Nephron progenitor cell (in vitro differentiated cells): ENCODE measurements around the gene CLGN.
A peak's percentile ranks its signal among the peaks of the same experiment; 100 is the strongest.

ENCODE experiments used
- DNase-seq: peaks from one replicate; pipeline ENCODE4 v3.0.0; 2021
- H3K27ac Mint-ChIP-seq: 2 replicates; pipeline ENCODE4 v1.8.0; 2021; ENCODE audit warnings: mild to moderate bottlenecking, moderate library complexity, mixed read lengths
- H3K27me3 Mint-ChIP-seq: 2 replicates; pipeline ENCODE4 v1.8.0; 2021; ENCODE audit warnings: mild to moderate bottlenecking, low read depth, mixed read lengths; ENCODE audit not compliant: poor library complexity
- H3K36me3 Mint-ChIP-seq: 2 replicates; pipeline ENCODE4 v1.8.0; 2021; ENCODE audit warnings: low read depth, mixed read lengths
- H3K4me1 Mint-ChIP-seq: 2 replicates; pipeline ENCODE4 v1.8.0; 2021; ENCODE audit warnings: mixed read lengths
- H3K4me3 Mint-ChIP-seq: 2 replicates; pipeline ENCODE4 v1.8.0; 2021; ENCODE audit warnings: mild to moderate bottlenecking, moderate library complexity, mixed read lengths
- H3K9me3 Mint-ChIP-seq: 2 replicates; pipeline ENCODE4 v1.8.0; 2021; ENCODE audit warnings: mild to moderate bottlenecking, moderate library complexity, mixed read lengths
- TF ChIP-seq, protein P1 (sequence below): fragments of 200-600 bp; sonication (generic); IDR thresholded peaks from 2 replicates; pipeline ENCODE4 v1.5.0; 2021; ENCODE audit warnings: antibody characterized with exemption

CLGN gene

DNA sequence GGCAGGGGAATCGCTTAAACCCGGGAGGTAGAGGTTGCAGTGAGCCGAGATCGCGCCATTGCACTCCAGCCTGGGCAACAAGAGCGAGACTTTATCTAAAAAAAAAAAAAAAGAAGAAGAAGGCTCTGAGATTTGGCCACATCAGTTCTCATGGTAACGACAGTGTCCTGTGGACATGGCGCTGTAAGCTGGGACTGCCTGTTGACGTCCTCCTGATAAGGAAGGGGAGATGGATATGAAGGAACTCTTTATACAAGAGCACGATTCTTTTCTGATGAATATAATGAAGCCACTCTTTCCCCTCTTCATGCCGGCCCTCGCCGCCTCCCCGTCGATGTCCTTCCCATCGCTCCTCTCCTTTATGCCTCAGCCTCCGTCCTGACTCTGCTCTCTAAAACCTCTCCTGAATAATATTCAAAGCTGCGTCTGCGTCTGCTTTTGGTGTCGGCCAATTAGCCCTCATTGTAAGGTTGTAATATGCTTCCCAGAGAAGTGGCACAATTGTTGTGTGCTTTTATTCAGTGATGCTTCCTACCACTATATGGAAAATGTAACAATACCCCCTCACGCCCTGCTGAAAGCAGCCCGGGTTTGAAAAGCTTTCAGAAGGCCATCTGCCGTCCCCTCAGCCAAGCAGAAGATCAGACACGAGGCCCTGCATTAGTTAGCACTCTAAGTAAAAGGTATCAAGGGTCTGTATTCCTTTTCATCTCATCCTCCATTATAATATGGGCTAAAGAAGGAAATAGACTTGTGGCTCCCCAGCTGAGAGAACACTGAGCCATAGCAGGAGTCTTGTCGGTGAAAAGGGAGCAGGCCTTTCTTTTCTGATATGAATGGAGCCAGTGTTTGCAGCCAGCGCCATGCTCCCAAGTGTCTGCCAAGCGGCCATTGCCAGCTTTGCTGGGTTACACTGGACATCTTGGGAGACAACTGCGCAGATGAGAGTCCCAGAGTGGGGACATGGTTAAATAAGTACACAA is 76.1 kb downstream of the CLGN start:
- Mint-ChIP-seq H3K4me3 (no peak overlapping the region), H3K27me3 (no peaks in the 10 kb centered on the region), H3K36me3 (no peaks in the 10 kb centered on the region), H3K27ac (no peak overlapping the region), H3K9me3 (no peaks in the 10 kb centered on the region), H3K4me1 (peaks cover 14% of the 10 kb centered on the region)
- TF ChIP-seq, protein P1, sequence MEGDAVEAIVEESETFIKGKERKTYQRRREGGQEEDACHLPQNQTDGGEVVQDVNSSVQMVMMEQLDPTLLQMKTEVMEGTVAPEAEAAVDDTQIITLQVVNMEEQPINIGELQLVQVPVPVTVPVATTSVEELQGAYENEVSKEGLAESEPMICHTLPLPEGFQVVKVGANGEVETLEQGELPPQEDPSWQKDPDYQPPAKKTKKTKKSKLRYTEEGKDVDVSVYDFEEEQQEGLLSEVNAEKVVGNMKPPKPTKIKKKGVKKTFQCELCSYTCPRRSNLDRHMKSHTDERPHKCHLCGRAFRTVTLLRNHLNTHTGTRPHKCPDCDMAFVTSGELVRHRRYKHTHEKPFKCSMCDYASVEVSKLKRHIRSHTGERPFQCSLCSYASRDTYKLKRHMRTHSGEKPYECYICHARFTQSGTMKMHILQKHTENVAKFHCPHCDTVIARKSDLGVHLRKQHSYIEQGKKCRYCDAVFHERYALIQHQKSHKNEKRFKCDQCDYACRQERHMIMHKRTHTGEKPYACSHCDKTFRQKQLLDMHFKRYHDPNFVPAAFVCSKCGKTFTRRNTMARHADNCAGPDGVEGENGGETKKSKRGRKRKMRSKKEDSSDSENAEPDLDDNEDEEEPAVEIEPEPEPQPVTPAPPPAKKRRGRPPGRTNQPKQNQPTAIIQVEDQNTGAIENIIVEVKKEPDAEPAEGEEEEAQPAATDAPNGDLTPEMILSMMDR = no peak
- no peak for DNase-seq

DNA sequence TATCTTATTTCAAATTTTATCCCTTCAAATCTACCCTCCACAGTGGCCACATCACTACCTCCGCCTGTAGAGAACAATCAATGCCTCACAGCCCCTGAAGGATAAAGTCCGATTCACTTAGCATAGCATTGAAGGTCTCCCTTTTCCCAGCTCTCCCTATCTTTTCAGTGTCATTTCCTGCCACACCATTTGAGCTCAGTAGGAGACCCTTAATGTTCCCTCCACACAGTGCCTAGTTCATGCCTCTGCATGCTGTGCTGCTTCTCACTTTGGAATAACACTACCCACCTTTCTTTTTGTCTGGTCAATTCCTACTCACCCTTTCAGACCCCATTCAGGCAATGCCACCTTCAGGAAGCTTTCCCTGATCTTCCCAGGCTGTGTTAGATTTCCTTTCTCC is 77.6 kb downstream of the CLGN start:
- H3K36me3 Mint-ChIP-seq = no peaks in the 10 kb centered on the region
- no peaks in the 10 kb centered on the region for H3K27me3 Mint-ChIP-seq
- no peak overlapping the region for H3K27ac Mint-ChIP-seq
- TF ChIP-seq, protein P1 = no peak
- H3K9me3 Mint-ChIP-seq = no peaks in the 10 kb centered on the region
- peaks cover 17% of the 10 kb centered on the region for H3K4me1 Mint-ChIP-seq
- DNase-seq = no peak
- H3K4me3 Mint-ChIP-seq = no peak overlapping the region

DNA sequence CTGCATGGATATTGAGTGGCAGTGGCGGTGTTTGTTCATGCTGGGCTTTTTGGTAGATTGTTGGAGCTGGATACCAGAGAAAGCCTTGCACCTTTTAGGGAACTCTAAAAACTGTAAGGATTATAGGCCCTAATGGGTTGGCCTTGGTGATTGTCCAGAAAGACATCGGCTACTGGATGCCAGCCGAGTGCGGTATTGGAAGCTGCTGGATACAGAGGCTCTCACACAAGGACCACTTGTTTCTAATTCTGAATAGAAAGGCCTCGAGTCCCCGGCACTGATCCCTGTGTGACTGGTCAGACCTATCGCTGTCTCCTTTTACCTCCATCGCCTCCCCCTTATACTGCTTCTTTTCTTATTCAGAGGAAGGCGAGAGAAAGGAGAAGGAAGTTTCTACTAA is 81.3 kb downstream of the CLGN start:
- Mint-ChIP-seq H3K9me3 (no peaks in the 10 kb centered on the region), H3K27ac (no peak overlapping the region), H3K36me3 (no peaks in the 10 kb centered on the region), H3K27me3 (peaks cover 3% of the 10 kb centered on the region), H3K4me1 (peaks cover 32% of the 10 kb centered on the region), H3K4me3 (no peak overlapping the region)
- TF ChIP-seq, protein P1 = no peak
- DNase-seq = no peak

DNA sequence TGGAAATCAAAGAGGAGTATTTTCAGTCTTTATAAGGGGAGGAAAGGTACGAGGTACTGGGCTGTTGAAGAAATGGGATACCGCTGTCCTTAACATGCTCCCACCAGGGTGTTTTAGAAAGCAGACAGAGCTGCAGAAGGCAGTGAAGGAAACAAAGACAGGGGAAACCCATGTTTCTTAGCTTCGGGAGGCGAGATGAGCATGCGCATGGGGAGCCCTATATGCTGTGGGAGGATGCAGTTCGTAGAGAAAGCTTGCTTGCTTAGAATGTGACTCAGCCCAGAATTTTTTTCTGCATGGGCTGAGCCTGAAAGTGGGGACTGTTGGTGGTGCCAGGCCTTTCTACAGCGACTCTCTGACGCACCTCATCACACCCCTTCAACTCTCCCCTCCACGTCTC is 82.8 kb downstream of the CLGN start:
- no peaks in the 10 kb centered on the region for H3K9me3 Mint-ChIP-seq
- H3K27ac Mint-ChIP-seq = no peak overlapping the region
- TF ChIP-seq, protein P1 = no peak
- H3K27me3 Mint-ChIP-seq = peaks cover 3% of the 10 kb centered on the region
- no peaks in the 10 kb centered on the region for H3K36me3 Mint-ChIP-seq
- no peak for DNase-seq
- no peak overlapping the region for H3K4me3 Mint-ChIP-seq
- peaks cover 26% of the 10 kb centered on the region for H3K4me1 Mint-ChIP-seq

DNA sequence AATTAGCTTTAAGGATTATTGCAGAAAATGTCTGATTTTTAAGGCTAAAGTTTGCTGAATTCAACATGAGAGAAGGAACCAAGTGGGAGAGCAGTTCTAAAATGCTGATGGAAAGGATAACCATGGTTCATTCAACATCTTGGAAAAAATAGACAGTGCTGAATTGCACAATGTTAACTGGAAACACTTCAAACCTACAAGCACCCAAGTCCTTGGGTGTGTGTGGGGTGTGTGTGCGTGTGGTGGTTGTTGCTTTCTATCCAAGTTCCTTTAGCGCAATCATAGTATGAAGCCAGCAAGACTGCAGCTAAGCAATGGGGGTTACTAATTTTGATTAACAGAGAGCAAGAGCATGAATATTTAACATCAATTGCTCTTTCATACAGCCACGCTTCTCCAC is 83.3 kb downstream of the CLGN start:
- Mint-ChIP-seq H3K36me3 (no peaks in the 10 kb centered on the region), H3K4me3 (no peak overlapping the region), H3K27ac (no peak overlapping the region), H3K9me3 (no peaks in the 10 kb centered on the region), H3K27me3 (peaks cover 3% of the 10 kb centered on the region), H3K4me1 (peaks cover 21% of the 10 kb centered on the region)
- DNase-seq = no peak
- TF ChIP-seq, protein P1 = no peak

DNA sequence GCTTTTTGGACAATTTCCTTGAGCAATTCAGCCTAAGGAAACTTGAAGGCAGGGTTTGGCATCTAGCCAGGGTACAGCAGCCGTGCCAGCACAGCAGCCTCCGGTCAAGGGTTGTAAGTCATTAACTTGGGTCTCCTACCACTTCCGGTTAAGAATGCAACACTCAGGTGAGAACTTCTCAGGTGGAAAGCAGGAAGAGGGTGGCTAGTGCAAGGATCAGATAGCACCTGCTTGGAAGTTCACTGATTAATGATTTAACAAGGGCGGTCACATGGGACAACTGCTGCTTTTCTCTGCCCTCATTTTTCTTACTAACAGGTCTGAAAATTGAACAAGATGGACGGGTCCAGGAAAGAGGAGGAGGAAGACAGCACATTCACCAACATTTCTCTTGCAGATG is 84.1 kb downstream of the CLGN start:
- H3K27me3 Mint-ChIP-seq = peaks cover 3% of the 10 kb centered on the region
- H3K9me3 Mint-ChIP-seq = peaks cover 1% of the 10 kb centered on the region
- H3K4me3 Mint-ChIP-seq = peak overlapping the region; percentile 39
- H3K27ac Mint-ChIP-seq = peak overlapping the region; percentile 15
- TF ChIP-seq, protein P1 = no peak
- no peak for DNase-seq
- no peaks in the 10 kb centered on the region for H3K36me3 Mint-ChIP-seq
- H3K4me1 Mint-ChIP-seq = peaks cover 18% of the 10 kb centered on the region
